SH-SY5Y (cell line): ENCODE results near the gene ESR1.

Experiments used
- GATA2 ChIP-seq: IDR thresholded peaks from 2 replicates; pipeline ENCODE4 v1.6.1; 2011; ENCODE audit warnings: mild to moderate bottlenecking, low read depth, low read length
- GATA3 ChIP-seq: IDR thresholded peaks from 2 replicates; pipeline ENCODE4 v1.6.1; 2011; ENCODE audit warnings: low read depth, mild to moderate bottlenecking, low read length, moderate library complexity

DNA sequence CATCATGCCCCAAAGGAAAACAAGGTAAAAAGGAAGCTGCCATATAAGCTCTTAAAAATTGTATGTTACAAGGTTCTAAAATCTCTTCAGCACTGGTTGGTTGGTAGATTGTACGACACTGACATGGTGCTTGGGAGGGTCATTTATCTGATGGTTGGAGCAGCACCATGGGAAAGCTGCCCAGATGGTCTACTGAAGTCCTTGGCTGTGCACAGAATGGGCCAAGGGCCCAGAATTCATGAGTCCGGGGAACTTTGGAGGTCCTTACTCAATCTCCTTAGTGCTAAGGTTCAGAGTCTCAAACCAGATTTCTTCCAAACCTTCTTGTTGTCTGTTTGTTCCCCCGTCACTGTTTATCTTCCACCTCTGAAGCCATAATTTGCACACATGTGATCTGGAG, 314.4 kb downstream of the ESR1 start:
- TF ChIP-seq GATA3, result no peak
- TF ChIP-seq GATA2, result no peak
